ENCODE measurements around the gene BCL2.

DNA sequence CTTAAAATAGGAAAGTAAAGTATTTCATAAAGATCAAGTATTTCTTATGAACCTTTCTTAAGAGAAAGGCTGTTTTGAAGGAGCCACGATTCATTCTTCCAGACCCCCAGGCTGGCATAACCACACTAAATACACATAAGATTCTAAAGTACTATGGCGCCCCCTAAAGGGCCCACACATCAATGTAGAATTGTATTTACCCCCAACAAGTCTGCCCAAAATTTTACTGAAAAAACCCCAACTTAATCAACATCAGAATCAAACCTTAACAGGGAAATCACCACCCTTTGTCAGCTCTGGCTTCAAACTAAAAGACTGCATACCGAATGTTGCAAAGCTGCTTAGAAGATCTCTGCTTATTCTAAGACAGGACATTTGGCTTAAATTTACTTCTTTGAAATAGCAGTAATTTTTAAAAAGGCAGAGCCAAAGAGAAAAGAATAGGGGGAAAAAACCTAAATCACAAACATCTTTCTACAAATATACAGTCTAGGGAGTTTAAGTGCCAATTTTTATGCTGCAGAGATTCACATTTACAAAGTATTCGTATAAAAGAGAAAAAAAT is 20.4 kb upstream of the BCL2 start:
- TF ChIP-seq, protein P1, sequence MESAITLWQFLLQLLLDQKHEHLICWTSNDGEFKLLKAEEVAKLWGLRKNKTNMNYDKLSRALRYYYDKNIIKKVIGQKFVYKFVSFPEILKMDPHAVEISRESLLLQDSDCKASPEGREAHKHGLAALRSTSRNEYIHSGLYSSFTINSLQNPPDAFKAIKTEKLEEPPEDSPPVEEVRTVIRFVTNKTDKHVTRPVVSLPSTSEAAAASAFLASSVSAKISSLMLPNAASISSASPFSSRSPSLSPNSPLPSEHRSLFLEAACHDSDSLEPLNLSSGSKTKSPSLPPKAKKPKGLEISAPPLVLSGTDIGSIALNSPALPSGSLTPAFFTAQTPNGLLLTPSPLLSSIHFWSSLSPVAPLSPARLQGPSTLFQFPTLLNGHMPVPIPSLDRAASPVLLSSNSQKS (CRISPR knock-in tag; IDR thresholded peaks at IDR 0.05): no peak
- no peak for TF ChIP-seq MXI1 (IDR thresholded peaks at IDR 0.05; ENCODE audit: low read depth, low read length)

Measured in K562 (cell line).